PFSK-1 (cell line): ENCODE measurements around the gene VN1R5.

Experiments
- POLR2AphosphoS5 ChIP-seq: IDR thresholded peaks from 2 replicates; pipeline ENCODE4 v1.6.1; 2012; ENCODE audit warnings: low read depth, mild to moderate bottlenecking, control low read depth, low read length, moderate library complexity
- REST ChIP-seq, 2 experiments: IDR thresholded peaks; 2 replicates each; pipeline versions ENCODE4 v1.6.1 to v1.8.0; 2011 to 2012; ENCODE audit warnings: low read depth in 2 of 2, low read length in 2 of 2, control low read depth in 1 of 2, inconsistent platforms in 1 of 2, mild to moderate bottlenecking in 1 of 2, moderate library complexity in 1 of 2; ENCODE audit not compliant: insufficient read depth in 1 of 2
- TAF1 ChIP-seq: IDR thresholded peaks from 2 replicates; pipeline ENCODE4 v1.6.1; 2012; ENCODE audit warnings: low read length, control low read depth, borderline replicate concordance; ENCODE audit not compliant: insufficient read depth

- TF ChIP-seq POLR2AphosphoS5 (no peak), REST (IDR thresholded peaks at IDR 0.05; ENCODE audit: insufficient read depth in 1 of 2, low read depth in 2 of 2, low read length in 2 of 2) (no peak), TAF1 (no peak)
Observed at GRCh38 chr1:247291833-247292561, 36.1 kb downstream of the VN1R5 start.
